IMR-90 (cell line): ENCODE data around the gene NELFCD. TPM values are rescaled to one million over a fixed set of nuclear protein-coding genes. Genes with fewer than 3 reads are reported as not detected.

Source experiments
- CTCF ChIP-seq: conservative IDR thresholded peaks from 2 replicates; pipeline ENCODE4 v1.5.1; 2012; ENCODE audit warnings: mild to moderate bottlenecking, low read depth, low read length, improper control_type of control experiment
- POLR2A ChIP-seq: IDR thresholded peaks from 2 replicates; pipeline ENCODE4 v1.6.1; 2012; ENCODE audit warnings: mild to moderate bottlenecking, low read depth, low read length
- RCOR1 ChIP-seq: IDR thresholded peaks from 2 replicates; pipeline ENCODE4 v1.6.1; 2012; ENCODE audit warnings: mild to moderate bottlenecking, low read length, improper control_type of control experiment; ENCODE audit not compliant: insufficient replicate concordance
- RFX5 ChIP-seq: IDR thresholded peaks from 2 replicates; pipeline ENCODE4 v1.8.0; 2012; ENCODE audit warnings: low read depth, mild to moderate bottlenecking, low read length, moderate library complexity
- SMC3 ChIP-seq: fragments of 150-350 bp; IDR thresholded peaks from 2 replicates; pipeline ENCODE4 v1.6.1; 2016; ENCODE audit warnings: low read depth, mild to moderate bottlenecking, antibody characterized with exemption, low read length, moderate library complexity
- polyA plus RNA-seq, 3 experiments: library from polyadenylated mRNA; depleted of rRNA; stranded (reverse); fragments of >200 nt; gene quantifications; 2 replicates each; pipeline ENCODE4 v1.2.3, GENCODE V29; 2012; ENCODE audit warnings: low replicate concordance in 1 of 3
- total RNA-seq: library from RNA; depleted of rRNA; stranded (reverse); fragments of >200 nt; gene quantifications from 2 replicates; pipeline ENCODE4 v1.2.3, GENCODE V29; 2012

The NELFCD gene
- total and polyA plus RNA-seq, 2 of the 4 experiments (the other 2 are of a cell fraction), result 88.9 to 94.1 TPM

DNA sequence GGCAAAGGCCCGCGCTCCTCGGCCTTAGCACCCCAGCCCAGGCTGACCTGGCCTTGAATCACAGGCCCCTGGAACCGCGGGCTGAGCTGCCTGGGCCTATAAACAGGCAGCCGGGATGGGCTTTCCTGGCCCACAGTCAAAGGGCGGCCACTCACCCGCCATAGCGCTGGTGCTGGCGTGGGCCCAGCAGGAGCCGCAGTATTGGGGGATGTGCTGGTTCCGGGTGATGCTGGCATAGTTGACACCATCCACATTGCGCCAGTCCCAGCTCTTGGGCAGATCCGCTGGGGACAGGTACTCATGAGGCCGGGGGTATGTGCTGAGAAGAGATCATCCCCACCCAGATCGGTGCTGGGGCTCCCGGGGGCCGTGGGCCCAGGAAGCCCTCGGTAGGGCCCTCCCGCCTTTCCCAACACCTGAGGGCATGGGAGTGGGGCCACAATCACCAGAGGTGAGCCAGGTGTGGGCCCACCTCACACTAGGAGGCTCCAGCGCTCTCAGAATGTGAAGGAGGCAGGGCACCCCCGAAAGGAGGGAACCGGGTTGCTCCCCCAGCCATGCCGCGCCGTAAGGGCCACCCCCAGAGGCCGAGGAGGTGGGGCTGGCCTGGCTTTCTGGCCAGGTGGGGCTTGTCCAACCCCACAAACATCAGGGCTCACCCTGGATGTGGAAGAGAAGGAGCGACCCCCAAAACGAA, 25.3 kb downstream of the NELFCD start (continued):
- TF ChIP-seq CTCF (no peak), RCOR1 (no peak), POLR2A (no peak), RFX5 (no peak), SMC3 (no peak)
